Kidney (tissue), 14 donors: Measurements from ENCODE around the gene F2. TPM values are rescaled to one million over a fixed set of nuclear protein-coding genes. Genes with fewer than 3 reads are reported as not detected.

Experiments
- DNase-seq, 5 donors: peaks; one replicate each; pipeline ENCODE4 v3.0.0-alpha.2; 2013 to 2020
- FAIRE-seq: peaks from 2 replicates; lab custom pipeline; 2012; peaks lifted over from hg19 to GRCh38; lab: Jason Lieb, UNC
- H3K27ac ChIP-seq, 2 donors: one replicate each; pipeline ENCODE4 v1.7.0; 2013; ENCODE audit warnings: low read depth in 2 of 2, low read length in 2 of 2, inconsistent platforms in 1 of 2
- H3K27me3 ChIP-seq: one replicate; pipeline ENCODE4 v1.7.1; 2013; ENCODE audit warnings: low read length, inconsistent platforms; ENCODE audit not compliant: control insufficient read depth, insufficient read depth
- H3K36me3 ChIP-seq, 3 donors: one replicate each; pipeline versions ENCODE4 v1.7.0 to v1.7.1; 2013; ENCODE audit warnings: low read length in 3 of 3, control low read depth in 1 of 3, inconsistent platforms in 1 of 3; ENCODE audit not compliant: insufficient read depth in 3 of 3, control insufficient read depth in 2 of 3
- H3K4me1 ChIP-seq, 3 donors: one replicate each; pipeline versions ENCODE4 v1.7.0 to v1.7.1; 2013; ENCODE audit warnings: low read length in 3 of 3, inconsistent platforms in 1 of 3, low read depth in 1 of 3; ENCODE audit not compliant: control insufficient read depth in 2 of 3, insufficient read depth in 2 of 3
- H3K4me3 ChIP-seq, 3 donors: one replicate each; pipeline versions ENCODE4 v1.7.0 to v1.8.1; 2013; ENCODE audit warnings: low read length in 3 of 3, control low read depth in 1 of 3, inconsistent platforms in 1 of 3
- H3K9ac ChIP-seq, 3 donors: one replicate each; pipeline versions ENCODE4 v1.7.0 to v1.7.1; 2013; ENCODE audit warnings: low read length in 3 of 3, control low read depth in 1 of 3, inconsistent platforms in 1 of 3
- H3K9me3 ChIP-seq, 3 donors: one replicate each; pipeline versions ENCODE4 v1.7.0 to v1.7.1; 2013; ENCODE audit warnings: low read length in 3 of 3, control low read depth in 1 of 3, inconsistent platforms in 1 of 3; ENCODE audit not compliant: control insufficient read depth in 2 of 3, insufficient read depth in 1 of 3
- intact Hi-C: fragments of 100-400 bp; cut with DNase I; formaldehyde crosslinking; loops from one replicate; pipeline ENCODE4 v1.11.1; 2022
- polyA plus RNA-seq: library from polyadenylated mRNA; stranded (reverse); fragments of 350-450 nt; fragmentation: Illumina TruSeq; extraction: RNeasy Lipid Tissue Mini Kit (QIAGEN cat#74804); gene quantifications from one replicate; pipeline ENCODE4 v1.2.3, GENCODE V29; 2014; ENCODE audit warnings: low read depth, low replicate concordance; ENCODE audit not compliant: insufficient read depth
- total RNA-seq: library from RNA; stranded (reverse); fragmentation: NEBNext Ultra II Directional; extraction: Animal tissue kit (Norgen Biotek cat#: 25700); gene quantifications from one replicate; pipeline ENCODE4 v1.2.1, GENCODE V29; 2021
- TF ChIP-seq, protein P1 (sequence below): IDR thresholded peaks from 3 replicates; pipeline ENCODE4 v1.5.1; 2012; ENCODE audit warnings: mild to moderate bottlenecking, moderate library complexity, borderline replicate concordance; ENCODE audit not compliant: insufficient read depth; ENCODE audit errors: extremely low read depth
- donor health status: control.
- donor health status: control.
- donor health status: control.
- donor health status: control.
- donor health status: control.
- donor health status: DM: yes; HTN: yes; CAD: no.
- donor health status: Normal renal cell carcinoma (clear cell type).

F2 gene
- total and polyA plus RNA-seq, 2 donors from 2014 or later = not detected

- no peak overlapping the region for H3K27ac ChIP-seq
- intact Hi-C loops = no loop called here
- H3K4me3 ChIP-seq = no peak overlapping the region
- no peaks in the 10 kb centered on the region for H3K36me3 ChIP-seq
- H3K4me1 ChIP-seq = no peaks in the 10 kb centered on the region
- H3K27me3 ChIP-seq = no peaks in the 10 kb centered on the region
- no peaks in the 10 kb centered on the region for H3K9me3 ChIP-seq
- DNase-seq (no peak), FAIRE-seq (no peak)
- H3K9ac ChIP-seq = no peak overlapping the region
- TF ChIP-seq, protein P1, sequence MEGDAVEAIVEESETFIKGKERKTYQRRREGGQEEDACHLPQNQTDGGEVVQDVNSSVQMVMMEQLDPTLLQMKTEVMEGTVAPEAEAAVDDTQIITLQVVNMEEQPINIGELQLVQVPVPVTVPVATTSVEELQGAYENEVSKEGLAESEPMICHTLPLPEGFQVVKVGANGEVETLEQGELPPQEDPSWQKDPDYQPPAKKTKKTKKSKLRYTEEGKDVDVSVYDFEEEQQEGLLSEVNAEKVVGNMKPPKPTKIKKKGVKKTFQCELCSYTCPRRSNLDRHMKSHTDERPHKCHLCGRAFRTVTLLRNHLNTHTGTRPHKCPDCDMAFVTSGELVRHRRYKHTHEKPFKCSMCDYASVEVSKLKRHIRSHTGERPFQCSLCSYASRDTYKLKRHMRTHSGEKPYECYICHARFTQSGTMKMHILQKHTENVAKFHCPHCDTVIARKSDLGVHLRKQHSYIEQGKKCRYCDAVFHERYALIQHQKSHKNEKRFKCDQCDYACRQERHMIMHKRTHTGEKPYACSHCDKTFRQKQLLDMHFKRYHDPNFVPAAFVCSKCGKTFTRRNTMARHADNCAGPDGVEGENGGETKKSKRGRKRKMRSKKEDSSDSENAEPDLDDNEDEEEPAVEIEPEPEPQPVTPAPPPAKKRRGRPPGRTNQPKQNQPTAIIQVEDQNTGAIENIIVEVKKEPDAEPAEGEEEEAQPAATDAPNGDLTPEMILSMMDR = no peak
Observed at GRCh38 chr11:46718155-46719019, 626 bp upstream of the F2 start.

- no peaks in the 10 kb centered on the region for H3K9me3 ChIP-seq
- TF ChIP-seq, protein P1 = no peak
- no peaks in the 10 kb centered on the region for H3K4me1 ChIP-seq
- DNase-seq = no peak
- intact Hi-C loops = no loop called here
- no peak overlapping the region for H3K4me3 ChIP-seq
- no peaks in the 10 kb centered on the region for H3K27me3 ChIP-seq
- H3K27ac ChIP-seq = no peak overlapping the region
- FAIRE-seq = no peak
- H3K9ac ChIP-seq = no peak overlapping the region
- H3K36me3 ChIP-seq = no peaks in the 10 kb centered on the region
Observed at GRCh38 chr11:46719543-46720218, 668 bp downstream of the F2 start.

GRCh38 chr11:46721286-46721685 is 2.3 kb downstream of the F2 start:
- Histone ChIP-seq H3K4me3 (no peak overlapping the region), H3K27ac (no peak overlapping the region), H3K9me3 (no peaks in the 10 kb centered on the region), H3K36me3 (no peaks in the 10 kb centered on the region), H3K9ac (no peak overlapping the region), H3K4me1 (no peaks in the 10 kb centered on the region), H3K27me3 (no peaks in the 10 kb centered on the region)
- DNase-seq (no peak), FAIRE-seq (no peak)
- intact Hi-C loops = no loop called here
- TF ChIP-seq, protein P1 = no peak
